Measurements from ENCODE around the gene IFNL4. TPM values are rescaled to one million over a fixed set of nuclear protein-coding genes. Genes with fewer than 3 reads are reported as not detected.

IFNL4 gene
- total RNA-seq, 1 experiment from 2014 or later, result not detected

DNA sequence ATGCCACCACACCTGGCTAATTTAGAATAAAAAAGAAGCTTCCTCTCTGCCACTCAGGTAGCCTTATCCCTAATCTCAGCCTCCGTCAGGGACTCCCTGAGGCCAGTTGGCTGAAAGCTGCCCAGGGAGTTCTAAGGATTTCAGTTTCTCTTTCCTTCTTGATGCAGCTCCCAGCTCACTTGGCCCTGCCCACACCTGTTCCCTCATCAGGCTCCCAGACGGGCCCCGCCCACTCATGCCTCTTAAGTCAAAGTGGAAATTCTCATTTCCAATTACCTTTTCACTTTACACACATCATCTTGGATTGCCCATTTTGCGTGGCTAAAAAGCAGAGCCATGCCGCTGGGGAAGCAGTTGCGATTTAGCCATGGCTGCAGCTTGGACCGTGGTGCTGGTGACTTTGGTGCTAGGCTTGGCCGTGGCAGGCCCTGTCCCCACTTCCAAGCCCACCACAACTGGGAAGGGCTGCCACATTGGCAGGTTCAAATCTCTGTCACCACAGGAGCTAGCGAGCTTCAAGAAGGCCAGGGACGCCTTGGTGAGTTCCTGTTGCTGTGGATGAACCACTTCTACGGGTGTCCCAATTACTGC lies 47.5 kb upstream of the IFNL4 start, which contains the start of gene IFNL1:
IFNL1 (plus strand) TSS at position 353 of the 591 bp plus-strand sequence; CDS start at position 368, 15 bp downstream.
- no peaks in the 10 kb centered on the region for H3K36me3 ChIP-seq (ENCODE audit: low read depth)
- no peaks in the 10 kb centered on the region for H3K9me3 ChIP-seq (ENCODE audit: insufficient read depth, low read depth)
- CTCF ChIA-PET, result interaction anchor here (0.6 kb wide), 2 partner anchors 16 to 51 kb away, joined by 3 read pairs; no protein-coding TSS in a partner anchor
- intact Hi-C loops (cut with micrococcal nuclease; ENCODE audit: unreplicated experiment), result no loop called here
- no peak within 1 kb of the TSS for H2AFZ ChIP-seq
- POLR2A ChIA-PET (ENCODE audit: unreplicated experiment), result interaction anchor here (0.6 kb wide), 1 partner anchor 14 kb away, joined by 3 read pairs; no protein-coding TSS in a partner anchor
- peaks cover 7% of the 10 kb centered on the region; the same call in 1 of the 2 replicates for H3F3A ChIP-seq (ENCODE audit: insufficient read depth, low read depth)
- peak; percentile 36 to 47 for DNase-seq
- no peak within 1 kb of the TSS for H3K4me3 ChIP-seq
- no peaks in the 10 kb centered on the region for H3K27me3 ChIP-seq (ENCODE audit: insufficient read depth, low read depth)
- BruUV-seq (replicated peaks), result no TSS peak
- TF ChIP-seq, protein P1, sequence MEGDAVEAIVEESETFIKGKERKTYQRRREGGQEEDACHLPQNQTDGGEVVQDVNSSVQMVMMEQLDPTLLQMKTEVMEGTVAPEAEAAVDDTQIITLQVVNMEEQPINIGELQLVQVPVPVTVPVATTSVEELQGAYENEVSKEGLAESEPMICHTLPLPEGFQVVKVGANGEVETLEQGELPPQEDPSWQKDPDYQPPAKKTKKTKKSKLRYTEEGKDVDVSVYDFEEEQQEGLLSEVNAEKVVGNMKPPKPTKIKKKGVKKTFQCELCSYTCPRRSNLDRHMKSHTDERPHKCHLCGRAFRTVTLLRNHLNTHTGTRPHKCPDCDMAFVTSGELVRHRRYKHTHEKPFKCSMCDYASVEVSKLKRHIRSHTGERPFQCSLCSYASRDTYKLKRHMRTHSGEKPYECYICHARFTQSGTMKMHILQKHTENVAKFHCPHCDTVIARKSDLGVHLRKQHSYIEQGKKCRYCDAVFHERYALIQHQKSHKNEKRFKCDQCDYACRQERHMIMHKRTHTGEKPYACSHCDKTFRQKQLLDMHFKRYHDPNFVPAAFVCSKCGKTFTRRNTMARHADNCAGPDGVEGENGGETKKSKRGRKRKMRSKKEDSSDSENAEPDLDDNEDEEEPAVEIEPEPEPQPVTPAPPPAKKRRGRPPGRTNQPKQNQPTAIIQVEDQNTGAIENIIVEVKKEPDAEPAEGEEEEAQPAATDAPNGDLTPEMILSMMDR (conservative IDR thresholded peaks at IDR 0.05), result no peak
- TF ChIP-seq EZH2 (IDR thresholded peaks at IDR 0.05; ENCODE audit: low read depth), result no peak
- H3K4me2 ChIP-seq, result no peak within 1 kb of the TSS
- H3K27ac ChIP-seq, result no peak within 1 kb of the TSS
- H3K4me1 ChIP-seq (replicated peaks; ENCODE audit: insufficient read depth), result peaks cover 12% of the 10 kb centered on the region
- H4K20me1 ChIP-seq (ENCODE audit: insufficient read depth), result no peaks in the 10 kb centered on the region
- H3K9me2 ChIP-seq (ENCODE audit: insufficient read depth), result no peaks in the 10 kb centered on the region
- H3K79me2 ChIP-seq (ENCODE audit: low read depth), result no peaks in the 10 kb centered on the region

DNA sequence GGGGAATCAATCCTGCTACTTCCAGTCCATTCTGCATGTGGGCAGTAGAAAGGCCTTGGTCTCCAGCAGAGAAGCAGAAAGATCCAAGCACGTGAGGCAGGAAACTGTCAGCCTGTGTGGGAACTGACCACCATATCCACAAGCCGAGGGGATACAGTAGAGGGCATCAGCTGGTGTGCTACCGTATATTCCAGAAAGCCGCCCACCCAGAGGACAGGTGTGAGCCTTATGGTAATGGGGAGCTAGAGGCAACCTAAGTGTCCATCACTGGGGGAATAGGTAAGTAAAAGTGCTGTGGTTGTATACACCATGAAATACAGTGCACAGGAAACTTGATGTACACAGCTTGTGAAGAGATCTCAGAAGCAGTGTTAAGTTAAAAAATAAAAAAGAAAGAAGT lies 44.7 kb upstream of the IFNL4 start:
- Histone ChIP-seq H2AFZ (no peak overlapping the region), H3K4me1 (replicated peaks; ENCODE audit: insufficient read depth) (peaks cover 12% of the 10 kb centered on the region), H3K27me3 (ENCODE audit: insufficient read depth, low read depth) (no peaks in the 10 kb centered on the region), H3K9me3 (ENCODE audit: insufficient read depth, low read depth) (no peaks in the 10 kb centered on the region), H3K4me2 (no peak overlapping the region), H3K27ac (no peak overlapping the region), H3F3A (ENCODE audit: insufficient read depth, low read depth) (peaks cover 7% of the 10 kb centered on the region; the same call in 1 of the 2 replicates), H4K20me1 (ENCODE audit: insufficient read depth) (no peaks in the 10 kb centered on the region), H3K9me2 (ENCODE audit: insufficient read depth) (no peaks in the 10 kb centered on the region), H3K36me3 (ENCODE audit: low read depth) (no peaks in the 10 kb centered on the region), H3K79me2 (ENCODE audit: low read depth) (no peaks in the 10 kb centered on the region), H3K4me3 (no peak overlapping the region)
- ChIA-PET CTCF (no interaction called here), POLR2A (ENCODE audit: unreplicated experiment) (no interaction called here)
- no peak for TF ChIP-seq EZH2 (IDR thresholded peaks at IDR 0.05; ENCODE audit: low read depth)
- TF ChIP-seq, protein P1 (conservative IDR thresholded peaks at IDR 0.05), result no peak
- intact Hi-C loops (cut with micrococcal nuclease; ENCODE audit: unreplicated experiment), result no loop called here
- BruUV-seq (replicated peaks), result no TSS peak
- no peak for DNase-seq

DNA sequence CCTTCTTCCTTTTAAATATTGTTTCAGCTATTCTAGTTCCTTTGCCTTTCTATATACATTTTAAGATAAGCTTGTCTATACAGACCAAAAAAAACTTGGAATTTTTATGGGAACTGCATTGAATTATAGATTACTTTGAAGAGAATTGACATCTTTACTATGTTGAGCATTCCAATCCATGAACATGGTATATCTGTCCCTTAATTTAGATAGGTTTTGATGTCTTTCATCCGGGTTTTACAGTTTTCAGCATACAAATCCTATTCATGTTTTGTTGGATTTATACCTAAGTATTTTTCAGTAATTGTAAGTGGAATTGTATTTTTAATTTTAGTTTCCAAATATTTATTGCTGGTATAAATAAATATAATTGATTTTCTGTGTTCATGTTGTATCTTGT lies 35.4 kb upstream of the IFNL4 start:
- H3K9me2 ChIP-seq (ENCODE audit: insufficient read depth), result no peaks in the 10 kb centered on the region
- intact Hi-C loops (cut with micrococcal nuclease; ENCODE audit: unreplicated experiment), result no loop called here

More for the DNA sequence above, 35.4 kb upstream of the IFNL4 start:
- ChIA-PET CTCF (no interaction called here), POLR2A (ENCODE audit: unreplicated experiment) (no interaction called here)
- no peak overlapping the region for H3K27ac ChIP-seq
- no peaks in the 10 kb centered on the region for H3K79me2 ChIP-seq (ENCODE audit: low read depth)
- peaks cover 3% of the 10 kb centered on the region; the same call in 1 of the 2 replicates for H3F3A ChIP-seq (ENCODE audit: insufficient read depth, low read depth)
- peaks cover 6% of the 10 kb centered on the region; the same call in 1 of the 2 replicates for H3K9me3 ChIP-seq (ENCODE audit: insufficient read depth, low read depth)
- DNase-seq, result no peak
- H3K4me1 ChIP-seq (replicated peaks; ENCODE audit: insufficient read depth), result no peaks in the 10 kb centered on the region
- H3K4me2 ChIP-seq, result no peak overlapping the region
- H3K27me3 ChIP-seq (ENCODE audit: insufficient read depth, low read depth), result no peaks in the 10 kb centered on the region
- BruUV-seq (replicated peaks), result no TSS peak
- H2AFZ ChIP-seq, result no peak overlapping the region
- H4K20me1 ChIP-seq (ENCODE audit: insufficient read depth), result no peaks in the 10 kb centered on the region
- H3K4me3 ChIP-seq, result no peak overlapping the region
- no peaks in the 10 kb centered on the region for H3K36me3 ChIP-seq (ENCODE audit: low read depth)
- no peak for TF ChIP-seq EZH2 (IDR thresholded peaks at IDR 0.05; ENCODE audit: low read depth)
- TF ChIP-seq, protein P1 (conservative IDR thresholded peaks at IDR 0.05), result no peak
